Keratinocyte (primary cell): ENCODE measurements around the gene ACTN2.

Experiments
- EZH2 ChIP-seq: IDR thresholded peaks from one replicate; pipeline ENCODE4 v1.6.1; 2012; ENCODE audit warnings: inconsistent platforms, mild to moderate bottlenecking, low read length, moderate library complexity
- TF ChIP-seq, protein P1 (sequence below), 3 experiments: IDR thresholded peaks in 1 of 3; conservative IDR thresholded peaks in 1 of 3; optimal IDR thresholded peaks in 1 of 3; 2 replicates in 2 of 3; 3 replicates in 1 of 3; pipeline versions ENCODE3 to v1.5.1; 2011; ENCODE audit warnings: low read length in 3 of 3, mild to moderate bottlenecking in 3 of 3, moderate library complexity in 2 of 3, control low read depth in 1 of 3, inconsistent platforms in 1 of 3; ENCODE audit not compliant: insufficient read depth in 2 of 3; ENCODE audit errors: extremely low read depth in 1 of 3

DNA sequence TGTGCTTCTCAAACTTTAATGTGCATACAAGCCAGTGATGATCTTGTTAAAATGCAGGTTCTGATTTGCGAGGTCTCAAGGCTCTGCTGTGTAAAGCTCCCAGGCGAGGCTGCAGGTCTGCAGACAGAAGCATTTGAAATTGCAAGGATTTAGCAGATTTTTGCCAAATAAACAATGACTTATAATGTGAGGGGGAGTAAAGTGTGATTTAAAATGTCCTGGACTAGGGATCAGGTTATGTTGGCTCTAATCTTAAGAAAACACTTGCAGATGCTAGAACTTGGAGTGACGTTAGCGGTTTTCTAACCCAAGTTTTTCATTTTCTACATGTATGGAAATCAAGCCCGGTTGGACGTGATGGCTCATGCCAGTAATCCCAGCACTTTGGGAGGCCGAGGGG is 16.2 kb upstream of the ACTN2 start:
- TF ChIP-seq, protein P1, sequence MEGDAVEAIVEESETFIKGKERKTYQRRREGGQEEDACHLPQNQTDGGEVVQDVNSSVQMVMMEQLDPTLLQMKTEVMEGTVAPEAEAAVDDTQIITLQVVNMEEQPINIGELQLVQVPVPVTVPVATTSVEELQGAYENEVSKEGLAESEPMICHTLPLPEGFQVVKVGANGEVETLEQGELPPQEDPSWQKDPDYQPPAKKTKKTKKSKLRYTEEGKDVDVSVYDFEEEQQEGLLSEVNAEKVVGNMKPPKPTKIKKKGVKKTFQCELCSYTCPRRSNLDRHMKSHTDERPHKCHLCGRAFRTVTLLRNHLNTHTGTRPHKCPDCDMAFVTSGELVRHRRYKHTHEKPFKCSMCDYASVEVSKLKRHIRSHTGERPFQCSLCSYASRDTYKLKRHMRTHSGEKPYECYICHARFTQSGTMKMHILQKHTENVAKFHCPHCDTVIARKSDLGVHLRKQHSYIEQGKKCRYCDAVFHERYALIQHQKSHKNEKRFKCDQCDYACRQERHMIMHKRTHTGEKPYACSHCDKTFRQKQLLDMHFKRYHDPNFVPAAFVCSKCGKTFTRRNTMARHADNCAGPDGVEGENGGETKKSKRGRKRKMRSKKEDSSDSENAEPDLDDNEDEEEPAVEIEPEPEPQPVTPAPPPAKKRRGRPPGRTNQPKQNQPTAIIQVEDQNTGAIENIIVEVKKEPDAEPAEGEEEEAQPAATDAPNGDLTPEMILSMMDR (optimal IDR thresholded peaks at IDR 0.05 in 1 of 3, IDR thresholded peaks at IDR 0.05 in 1 of 3, conservative IDR thresholded peaks at IDR 0.05 in 1 of 3; ENCODE audit: extremely low read depth in 1 of 3, insufficient read depth in 2 of 3, low read length in 3 of 3): no peak
- TF ChIP-seq EZH2: no peak
